Measurements from ENCODE around the gene DUSP6.
"Not testable (repeated sequence)": the region's sequence is repeated elsewhere in the genome, so short reads cannot be mapped to it uniquely, and the experiment has no call there.

Gene DUSP6

GRCh38 chr12:89351489-89352241 is 636 bp downstream of the DUSP6 start:
- peak in 1 of 2 experiments; percentile 28 for DNase-seq

- DNase-seq, result peak in 1 of 2 experiments; percentile 6
Observed at GRCh38 chr12:89350630-89351488, 1.4 kb downstream of the DUSP6 start.

- no peak for DNase-seq
Observed at GRCh38 chr12:89350260-89350629, 2.1 kb downstream of the DUSP6 start.

GRCh38 chr12:89349814-89350213 is 2.5 kb downstream of the DUSP6 start:
- DNase-seq, result peak; percentile 28 to 29

DNA sequence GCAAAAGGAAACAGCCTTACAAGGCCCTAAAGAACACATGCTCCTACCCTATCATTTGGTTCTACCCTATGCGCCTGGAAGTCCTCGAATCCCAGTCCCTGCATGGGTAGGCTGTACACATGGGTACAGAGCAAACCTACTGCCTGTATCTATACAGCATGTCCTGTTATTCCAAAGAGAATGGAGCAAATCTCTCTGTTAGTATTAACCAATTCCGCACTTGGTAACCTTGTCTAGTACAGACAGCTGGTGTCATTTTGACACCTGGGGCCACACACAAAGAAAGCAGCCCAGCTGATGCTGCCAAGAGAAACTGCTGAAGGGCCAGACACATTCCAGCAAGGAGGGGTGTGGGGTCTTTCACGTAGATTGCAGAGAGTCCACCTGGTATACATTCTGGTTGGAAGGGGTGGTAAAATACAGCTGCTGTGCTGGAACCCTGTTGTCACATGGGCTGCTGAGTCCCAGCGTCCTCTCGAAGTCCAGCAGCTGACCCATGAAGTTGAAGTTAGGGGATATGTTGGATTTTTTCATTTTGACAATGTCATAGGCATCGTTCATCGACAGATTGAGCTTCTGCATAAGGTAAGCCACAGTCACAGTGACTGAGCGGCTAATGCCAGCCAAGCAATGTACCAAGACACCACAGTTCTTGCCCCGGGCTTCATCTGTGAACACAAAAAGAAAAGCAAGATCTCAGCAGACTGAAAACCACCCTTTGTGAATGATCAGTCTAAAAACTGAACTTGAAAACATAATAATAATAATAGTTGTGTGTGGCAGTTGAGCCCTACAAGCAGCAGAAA is 3.2 kb downstream of the DUSP6 start:
- peak; percentile 49 to 61 for DNase-seq

DNA sequence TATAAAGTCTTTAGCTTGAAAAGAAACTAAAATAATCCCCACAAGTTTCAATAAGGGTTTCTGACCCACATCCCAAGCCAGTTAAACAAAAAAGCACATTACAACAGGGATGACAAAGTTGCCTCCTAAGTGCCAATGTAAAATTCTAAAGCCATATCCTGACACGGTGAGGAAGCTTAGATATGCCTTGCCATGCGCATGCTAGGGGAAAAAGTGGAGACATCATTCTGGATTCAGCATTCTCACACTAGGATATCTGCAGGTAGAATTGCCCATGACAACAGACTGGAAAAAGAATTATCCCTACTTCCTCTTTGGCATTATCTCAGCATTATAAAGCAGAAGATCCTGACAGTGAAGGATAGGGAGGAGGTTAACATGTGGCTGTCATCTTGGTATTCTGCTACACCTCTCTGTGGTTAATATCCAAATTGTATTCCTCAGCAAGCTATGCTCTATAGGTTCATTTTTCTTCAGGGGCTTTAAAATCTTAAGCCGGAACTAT is 4.9 kb downstream of the DUSP6 start:
- no peak for DNase-seq

GRCh38 chr12:89346741-89347324 is 5.5 kb downstream of the DUSP6 start:
- DNase-seq, result peak; percentile 79 to 81

- peak; percentile 89 to 94 for DNase-seq
Observed at GRCh38 chr12:89345830-89346740, 6.2 kb downstream of the DUSP6 start.

DNA sequence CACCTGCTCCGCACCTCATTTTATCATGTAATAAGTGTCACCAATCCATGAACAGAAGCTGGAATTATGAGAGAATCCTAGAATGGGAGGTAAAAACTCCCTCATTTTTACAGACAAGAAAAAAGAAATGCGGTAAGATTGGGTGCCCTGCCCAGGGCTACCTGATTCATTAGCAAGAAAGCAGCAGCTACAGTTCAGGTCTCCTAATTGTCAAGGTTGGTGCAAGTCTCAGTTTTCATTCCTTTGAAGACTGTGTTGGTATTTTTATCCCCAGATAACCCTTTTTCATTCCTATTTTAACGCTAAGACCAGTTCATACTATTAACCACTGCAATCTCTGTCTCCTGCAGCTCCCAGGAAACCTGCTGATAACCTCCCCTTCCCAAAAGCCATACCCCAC is 6.9 kb downstream of the DUSP6 start:
- no peak for DNase-seq

GRCh38 chr12:89344862-89345202 is 7.5 kb downstream of the DUSP6 start:
- DNase-seq, result no peak

GRCh38 chr12:89344043-89344861 is 8.0 kb downstream of the DUSP6 start:
- no peak for DNase-seq

DNA sequence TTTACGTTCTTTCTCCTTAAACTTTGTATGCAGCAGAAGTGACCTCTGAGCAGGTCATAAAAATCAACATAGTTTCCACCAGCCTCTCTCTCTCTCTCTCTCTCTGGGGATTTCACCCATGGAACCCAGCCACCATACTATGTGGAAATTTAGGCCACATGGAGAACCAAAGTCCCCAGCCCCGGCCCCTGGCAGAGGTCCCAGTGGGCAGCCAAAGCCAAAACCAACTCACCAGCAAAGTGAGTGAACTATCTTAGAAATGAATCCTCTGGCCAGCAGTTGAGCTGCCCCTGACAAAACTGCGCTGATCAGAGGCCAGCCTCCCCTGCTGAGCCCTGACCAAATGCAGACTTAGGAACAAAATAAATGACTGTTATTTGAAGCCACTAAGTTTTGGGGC is 9.2 kb downstream of the DUSP6 start:
- DNase-seq, result no peak

DNA sequence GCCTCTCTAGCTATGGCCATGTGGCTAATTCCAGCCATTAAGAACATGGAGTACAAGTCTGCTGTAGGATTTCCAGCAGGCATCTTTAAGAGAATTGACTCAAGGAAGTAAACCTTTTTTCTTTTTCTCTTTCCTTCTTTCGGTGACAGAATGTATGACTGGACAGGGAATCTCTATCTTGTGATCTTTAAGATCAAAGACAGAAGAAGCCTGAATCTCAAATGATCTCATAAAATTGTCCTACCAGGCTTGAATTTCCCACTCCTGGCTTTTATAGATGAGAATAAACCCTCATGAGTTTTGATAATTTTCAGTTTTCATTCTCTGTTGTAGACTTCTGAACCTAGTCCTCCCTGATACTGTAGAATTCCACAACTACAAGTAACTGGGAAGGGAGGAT is 11.4 kb downstream of the DUSP6 start:
- no peak for DNase-seq

DNA sequence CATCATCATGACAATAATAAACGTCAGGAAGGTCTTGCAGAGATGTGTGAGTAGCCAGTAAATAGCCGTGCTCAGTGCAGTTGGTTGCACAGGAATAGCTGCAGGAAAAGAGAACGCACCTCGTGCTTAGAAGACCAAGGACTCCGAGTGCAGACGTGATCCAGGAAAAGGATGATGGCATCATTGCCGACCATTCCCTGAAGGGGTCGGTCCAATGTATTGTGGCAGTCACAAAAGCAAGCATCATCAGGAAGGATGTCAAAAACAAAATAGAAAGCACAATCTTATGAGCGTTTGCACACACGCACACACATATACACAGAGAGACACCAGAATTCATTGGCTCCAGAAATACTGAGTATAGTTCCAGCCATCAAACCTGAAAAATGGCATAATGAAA is 12.8 kb downstream of the DUSP6 start:
- DNase-seq, result no peak

- not testable (repeated sequence) for DNase-seq
Observed at GRCh38 chr12:89337136-89337535, 15.2 kb downstream of the DUSP6 start.

GRCh38 chr12:89335452-89336244 is 16.7 kb downstream of the DUSP6 start:
- DNase-seq, result no peak

DNA sequence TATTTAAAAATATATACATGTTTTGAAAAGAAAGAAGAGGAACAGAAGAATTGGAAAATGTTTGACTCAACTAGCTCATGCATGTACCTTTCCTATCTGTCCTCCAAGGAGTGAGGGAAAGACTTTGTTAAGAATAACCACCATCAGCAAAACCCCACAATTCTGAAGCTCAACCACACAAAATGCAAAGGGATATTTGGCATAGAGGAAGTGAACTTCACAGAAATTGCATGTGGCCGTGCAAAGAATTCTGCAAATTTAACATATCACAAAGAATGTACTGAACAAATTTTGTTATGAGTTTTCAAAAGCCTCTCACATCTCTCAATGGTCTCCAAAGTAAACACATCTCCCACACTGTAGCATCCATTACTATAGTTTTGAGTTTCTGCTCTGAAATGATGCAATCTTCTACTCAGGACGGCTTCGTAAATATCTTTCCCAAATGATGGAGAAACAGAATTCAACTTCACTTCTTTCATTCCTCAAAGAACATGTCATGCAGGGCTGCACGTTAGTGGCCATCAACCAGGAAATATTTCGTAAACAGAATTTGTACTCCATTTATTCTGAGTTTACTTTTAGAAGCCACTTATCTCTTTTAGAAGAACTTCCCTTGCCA is 17.6 kb downstream of the DUSP6 start:
- DNase-seq, result no peak

DNA sequence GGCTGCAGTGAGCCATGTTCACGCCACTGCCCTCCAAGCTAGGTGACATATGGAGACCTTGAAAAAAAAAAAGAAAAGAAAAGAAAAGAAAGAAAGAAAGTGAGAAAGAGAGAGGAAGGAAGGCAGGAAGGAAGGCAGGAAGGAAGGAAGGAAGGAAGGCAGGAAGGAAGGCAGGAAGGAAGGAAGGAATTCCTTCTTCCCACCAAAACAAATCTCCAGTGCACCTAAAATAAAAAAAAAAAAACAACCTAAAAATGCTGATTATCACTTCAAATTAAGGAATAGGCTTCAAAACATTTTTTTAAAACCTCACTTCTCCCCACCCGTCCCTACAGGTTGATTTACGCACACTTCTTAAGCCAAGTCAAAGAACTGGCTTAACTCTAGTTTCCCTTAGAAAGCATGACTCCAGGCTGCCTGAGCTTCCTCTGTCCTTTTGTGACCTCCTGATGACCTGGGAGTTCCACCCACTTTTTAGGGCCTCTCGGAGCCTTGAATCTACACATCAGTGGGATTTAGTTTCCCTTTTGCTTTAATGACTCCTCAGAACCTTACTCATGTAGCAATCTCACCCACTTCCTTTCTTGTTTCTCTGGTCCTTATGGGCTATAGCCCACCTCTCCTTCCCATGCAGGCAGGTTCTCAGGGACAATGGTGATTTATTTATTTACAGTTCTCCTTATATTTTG is 18.6 kb downstream of the DUSP6 start:
- DNase-seq, result no peak

Measured in SHP77 (cell line).